Fibroblast of villous mesenchyme (primary cell): ENCODE measurements around the gene THOP1. TPM values are rescaled to one million over a fixed set of nuclear protein-coding genes. Genes with fewer than 3 reads are reported as not detected.

Experiments
- DNase-seq: peaks from one replicate; pipeline ENCODE4 v3.0.0-alpha.2; 2010; ENCODE audit warnings: low read depth
- H3K4me3 ChIP-seq: 2 replicates; pipeline ENCODE4 v1.5.1; 2011; ENCODE audit warnings: low read depth, mild to moderate bottlenecking, low read length
- total RNA-seq: library from RNA; depleted of rRNA; stranded (reverse); fragments of >200 nt; gene quantifications from 2 replicates; pipeline ENCODE4 v1.2.3, GENCODE V29; 2012
- TF ChIP-seq, protein P1 (sequence below): IDR thresholded peaks from 2 replicates; pipeline ENCODE4 v1.5.1; 2012; ENCODE audit warnings: low read depth, mild to moderate bottlenecking, low read length; ENCODE audit not compliant: insufficient read depth

Gene THOP1
- total RNA-seq, 1 donor: 72.5 TPM

GRCh38 chr19:2853015-2853606, 67.8 kb downstream of the THOP1 start:
- no peak for DNase-seq
- no peak overlapping the region for H3K4me3 ChIP-seq
- TF ChIP-seq, protein P1, sequence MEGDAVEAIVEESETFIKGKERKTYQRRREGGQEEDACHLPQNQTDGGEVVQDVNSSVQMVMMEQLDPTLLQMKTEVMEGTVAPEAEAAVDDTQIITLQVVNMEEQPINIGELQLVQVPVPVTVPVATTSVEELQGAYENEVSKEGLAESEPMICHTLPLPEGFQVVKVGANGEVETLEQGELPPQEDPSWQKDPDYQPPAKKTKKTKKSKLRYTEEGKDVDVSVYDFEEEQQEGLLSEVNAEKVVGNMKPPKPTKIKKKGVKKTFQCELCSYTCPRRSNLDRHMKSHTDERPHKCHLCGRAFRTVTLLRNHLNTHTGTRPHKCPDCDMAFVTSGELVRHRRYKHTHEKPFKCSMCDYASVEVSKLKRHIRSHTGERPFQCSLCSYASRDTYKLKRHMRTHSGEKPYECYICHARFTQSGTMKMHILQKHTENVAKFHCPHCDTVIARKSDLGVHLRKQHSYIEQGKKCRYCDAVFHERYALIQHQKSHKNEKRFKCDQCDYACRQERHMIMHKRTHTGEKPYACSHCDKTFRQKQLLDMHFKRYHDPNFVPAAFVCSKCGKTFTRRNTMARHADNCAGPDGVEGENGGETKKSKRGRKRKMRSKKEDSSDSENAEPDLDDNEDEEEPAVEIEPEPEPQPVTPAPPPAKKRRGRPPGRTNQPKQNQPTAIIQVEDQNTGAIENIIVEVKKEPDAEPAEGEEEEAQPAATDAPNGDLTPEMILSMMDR: no peak

- H3K4me3 ChIP-seq: no peak overlapping the region
- DNase-seq: no peak
- TF ChIP-seq, protein P1: no peak
These were observed 69.5 kb downstream of the THOP1 start for GRCh38 chr19:2854849-2855248.

DNA sequence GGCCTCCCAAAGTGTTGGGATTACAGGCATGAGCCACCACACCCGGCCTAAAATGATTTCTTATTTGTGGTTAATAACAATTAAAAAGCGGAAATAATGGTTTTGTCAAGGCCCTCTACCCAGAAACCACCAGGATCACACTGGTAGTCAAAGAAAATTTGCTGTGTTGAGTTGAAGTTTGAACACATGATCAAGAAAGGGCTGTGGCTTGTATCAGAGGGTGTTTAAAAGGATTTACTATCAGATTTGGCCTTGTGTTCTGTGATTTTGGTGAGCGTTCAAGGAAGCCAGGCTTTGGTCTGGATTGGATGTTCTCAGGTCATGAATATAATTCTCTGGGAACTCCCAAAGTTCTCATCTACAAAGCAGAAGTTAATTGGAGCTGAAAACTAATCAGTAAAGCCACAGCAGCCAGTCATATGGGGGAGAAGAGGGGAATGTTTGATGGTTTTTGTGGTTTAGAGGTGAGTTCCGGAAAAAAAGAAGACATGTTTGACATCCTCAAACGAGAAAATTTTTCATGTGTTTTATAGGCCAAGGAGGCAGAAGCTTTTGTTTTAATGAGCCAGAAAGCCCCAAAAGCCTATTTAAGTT, 71.3 kb downstream of the THOP1 start:
- DNase-seq: no peak
- TF ChIP-seq, protein P1: no peak
- no peak overlapping the region for H3K4me3 ChIP-seq

DNA sequence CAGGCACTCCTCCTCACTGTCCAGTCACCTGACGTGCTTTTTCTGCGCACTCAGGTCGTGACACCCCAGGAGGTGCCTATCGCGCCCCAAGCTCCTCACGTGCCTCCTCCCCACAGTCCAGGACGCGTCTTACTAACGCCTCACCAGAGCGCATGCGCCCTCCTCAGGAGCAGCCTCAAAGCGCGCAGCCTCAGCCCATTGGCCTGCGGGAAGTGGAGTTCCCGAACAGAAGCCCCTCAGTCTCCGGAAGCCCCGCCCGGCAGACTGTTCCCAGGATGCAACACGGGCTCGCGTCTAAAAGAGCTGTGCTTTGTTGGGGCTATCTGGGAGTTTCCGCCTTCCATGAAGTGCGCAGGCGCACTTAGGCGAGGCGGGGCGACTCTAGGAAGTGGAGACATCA, 73.6 kb downstream of the THOP1 start:
- no peak for DNase-seq
- H3K4me3 ChIP-seq: no peak overlapping the region
- TF ChIP-seq, protein P1: no peak

DNA sequence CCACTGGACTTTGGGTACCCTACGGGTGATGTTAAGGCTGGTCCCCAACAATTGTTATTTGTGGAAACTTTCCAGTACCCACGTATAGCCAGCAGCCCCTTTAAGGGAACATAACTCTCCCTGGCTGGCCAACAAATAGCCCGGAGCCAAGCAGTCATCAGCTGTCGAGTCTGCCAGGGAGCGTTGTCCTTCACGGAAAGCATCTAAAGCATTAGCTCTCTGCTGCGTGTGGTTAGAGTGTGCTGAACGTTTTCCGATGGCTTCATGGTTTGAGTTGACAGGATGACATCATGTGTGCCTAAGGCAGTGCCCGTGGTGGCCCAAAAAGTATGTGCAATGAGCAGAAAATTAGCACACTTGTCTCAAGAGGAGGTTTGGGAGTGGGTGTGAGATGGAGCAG, 78.5 kb downstream of the THOP1 start:
- no peak for DNase-seq
- H3K4me3 ChIP-seq: no peak overlapping the region
- TF ChIP-seq, protein P1: no peak

Other genes with a start within 250 kb of the THOP1 start
- gene GNG7, start 82.8 kb upstream of the THOP1 start, total RNA-seq: under 0.01 TPM in 1 of 2 replicates, not detected in the other
- under 0.01 and 0.32 TPM in 2 replicates for gene DIRAS1, start 64.1 kb upstream of the THOP1 start, total RNA-seq
- 25.9 and 37.0 TPM in 2 replicates for gene SLC39A3, start 45.5 kb upstream of the THOP1 start, total RNA-seq
- 44.5 and 50.9 TPM in 2 replicates for gene SGTA, start 2.2 kb upstream of the THOP1 start, total RNA-seq
- gene ZNF554, start 34.4 kb downstream of the THOP1 start, total RNA-seq: 3.2 and 3.5 TPM in 2 replicates
- 4.8 and 6.0 TPM in 2 replicates for gene ZNF555, start 56.0 kb downstream of the THOP1 start, total RNA-seq
- 0.32 and 0.86 TPM in 2 replicates for gene ZNF556, start 81.8 kb downstream of the THOP1 start, total RNA-seq
- gene ZNF57, start 115.4 kb downstream of the THOP1 start, total RNA-seq: 3.9 and 6.0 TPM in 2 replicates
- 3.0 and 4.8 TPM in 2 replicates for gene ZNF77, start 159.5 kb downstream of the THOP1 start, total RNA-seq
- gene TLE6, start 192.1 kb downstream of the THOP1 start, total RNA-seq: 0.97 and 1.7 TPM in 2 replicates
- 0.32 and 1.7 TPM in 2 replicates for gene TLE2, start 243.8 kb downstream of the THOP1 start, total RNA-seq